ENCODE results near the gene ESRRB. TPM values are rescaled to one million over a fixed set of nuclear protein-coding genes. Genes with fewer than 3 reads are reported as not detected.

Gene ESRRB
- total and polyA plus RNA-seq, 8 donors = 0.58 to 4.6 (median 3.8) TPM; not detected in 2

- H3K9me3 ChIP-seq = no peaks in the 10 kb centered on the region
- DNase-seq = no peak
- TF ChIP-seq EP300 (IDR thresholded peaks at IDR 0.05) (no peak), CTCF (IDR thresholded peaks at IDR 0.05) (no peak), POLR2A (IDR thresholded peaks at IDR 0.05) (no peak)
- no peaks in the 10 kb centered on the region for H3K36me3 ChIP-seq
- peaks cover 0 to 53% (median 26%) of the 10 kb centered on the region in 3 donors for H3K27me3 ChIP-seq
- 31 to 46% (median 38%) methylated on average over 6 to 12 of the region's 12 CpGs for WGBS, 5 donors
- H3K4me1 ChIP-seq = peaks cover 0 to 16% (median 5%) of the 10 kb centered on the region in 4 donors
- no peak overlapping the region for H3K27ac ChIP-seq
- intact Hi-C loops (cut with DNase I; ENCODE audit: low total_unique reads) = no loop called here
- H3K4me3 ChIP-seq = no peak overlapping the region
These were observed 46.0 kb upstream of the ESRRB start for GRCh38 chr14:76329951-76330350.

GRCh38 chr14:76330411-76331327, 45.3 kb upstream of the ESRRB start:
- 52 to 62% (median 57%) methylated on average over 16 to 17 of the region's 17 CpGs for WGBS, 5 donors
- intact Hi-C loops (cut with DNase I; ENCODE audit: low total_unique reads) = no loop called here
- Histone ChIP-seq H3K27ac (no peak overlapping the region), H3K4me1 (peaks cover 0 to 16% (median 5%) of the 10 kb centered on the region in 4 donors), H3K4me3 (no peak overlapping the region), H3K27me3 (peaks cover 0 to 53% (median 26%) of the 10 kb centered on the region in 3 donors), H3K9me3 (no peaks in the 10 kb centered on the region), H3K36me3 (no peaks in the 10 kb centered on the region)
- no peak for TF ChIP-seq EP300 (IDR thresholded peaks at IDR 0.05)
- TF ChIP-seq POLR2A (IDR thresholded peaks at IDR 0.05) = no peak
- no peak for DNase-seq

DNA sequence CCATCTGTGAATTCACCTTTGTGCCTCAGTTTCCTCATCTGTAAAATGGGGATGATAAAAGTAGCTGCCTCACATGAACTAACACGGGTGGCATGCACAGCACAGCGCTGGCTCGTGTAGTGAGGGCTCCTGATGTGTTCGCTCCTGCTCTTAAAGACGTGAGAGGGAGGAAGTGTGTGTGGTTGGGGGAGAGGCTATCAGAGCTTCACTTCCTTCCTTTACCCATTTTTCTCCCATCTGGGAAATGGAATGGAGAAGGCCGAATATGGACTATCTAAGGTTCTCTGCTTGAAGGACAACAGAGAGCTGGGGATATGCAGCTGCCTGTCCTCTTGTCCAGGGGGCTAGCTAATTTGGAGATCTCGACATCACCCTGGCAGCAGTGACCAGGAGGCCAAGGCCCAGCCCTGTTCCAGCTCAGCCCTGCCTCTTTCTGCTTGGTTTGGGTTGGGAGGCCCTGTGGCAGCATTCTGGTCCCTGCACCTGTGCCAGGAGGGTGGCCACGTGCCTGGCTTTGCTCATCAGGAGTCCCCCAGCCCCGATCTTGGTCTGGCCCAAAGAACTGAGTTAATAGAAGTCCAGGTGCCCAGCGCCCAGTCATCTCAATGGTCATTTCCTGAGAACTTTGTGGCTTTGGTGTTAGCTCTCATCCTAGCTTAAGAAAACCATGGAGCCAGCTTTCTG, 44.5 kb upstream of the ESRRB start:
- Histone ChIP-seq H3K9me3 (no peaks in the 10 kb centered on the region), H3K27me3 (peaks cover 0 to 56% (median 26%) of the 10 kb centered on the region in 3 donors), H3K36me3 (no peaks in the 10 kb centered on the region), H3K4me1 (peaks cover 0 to 16% (median 5%) of the 10 kb centered on the region in 4 donors), H3K27ac (no peak overlapping the region), H3K4me3 (no peak overlapping the region)
- TF ChIP-seq POLR2AphosphoS5 (IDR thresholded peaks at IDR 0.05) (no peak), POLR2A (IDR thresholded peaks at IDR 0.05) (no peak), EP300 (IDR thresholded peaks at IDR 0.05) (no peak), CTCF (IDR thresholded peaks at IDR 0.05) (no peak)
- no peak for DNase-seq
- intact Hi-C loops (cut with DNase I; ENCODE audit: low total_unique reads) = no loop called here
- 67 to 79% (median 77%) methylated on average over 10 of the region's 10 CpGs for WGBS, 5 donors

DNA sequence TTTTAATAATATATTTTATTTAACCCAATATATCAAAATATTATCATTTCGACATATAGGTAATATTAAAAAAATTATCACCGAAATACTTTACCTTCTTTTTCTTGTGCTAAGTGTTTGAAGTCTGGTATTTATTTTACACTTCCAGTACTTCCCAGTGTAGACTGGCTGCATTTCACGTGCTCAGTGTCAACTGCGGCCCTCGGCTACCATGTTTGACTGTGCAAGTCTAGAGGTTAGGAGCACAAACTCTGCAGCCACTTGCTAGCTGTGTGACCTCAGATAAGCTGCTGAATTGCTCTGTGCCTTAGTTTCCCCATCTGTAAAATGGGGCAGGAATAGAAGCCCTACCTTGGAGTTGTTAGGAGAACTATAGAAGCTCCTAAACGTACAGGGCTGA, 42.3 kb upstream of the ESRRB start:
- H3K27ac ChIP-seq = no peak overlapping the region
- H3K4me3 ChIP-seq = no peak overlapping the region
- H3K36me3 ChIP-seq = no peaks in the 10 kb centered on the region
- DNase-seq = no peak
- H3K27me3 ChIP-seq = peaks cover 0 to 38% (median 31%) of the 10 kb centered on the region in 3 donors
- TF ChIP-seq POLR2A (IDR thresholded peaks at IDR 0.05) (no peak), CTCF (IDR thresholded peaks at IDR 0.05) (no peak), POLR2AphosphoS5 (IDR thresholded peaks at IDR 0.05) (no peak), EP300 (IDR thresholded peaks at IDR 0.05) (no peak)
- intact Hi-C loops (cut with DNase I; ENCODE audit: low total_unique reads) = no loop called here
- no peaks in the 10 kb centered on the region for H3K9me3 ChIP-seq
- H3K4me1 ChIP-seq = peaks cover 0 to 14% (median 5%) of the 10 kb centered on the region in 4 donors
- 78 to 95% (median 92%) methylated on average over 6 of the region's 6 CpGs for WGBS, 5 donors

All from stomach (tissue), 9 donors.